GM21529 (cell line): ENCODE results near the gene OR5T3.
"Not testable (repeated sequence)": the region's sequence is repeated elsewhere in the genome, so short reads cannot be mapped to it uniquely, and the experiment has no call there.

Experiments used
- ATAC-seq: cut with Tn5 transposase; IDR thresholded peaks from one replicate; pipeline ENCODE4 v1.9.1; 2021; ENCODE audit not compliant: unreplicated experiment

OR5T3 gene

GRCh38 chr11:56251954-56252353, at the start of gene OR5T3:
OR5T3 (plus strand) TSS chr11:56252254; CDS start chr11:56252254, 0 bp downstream.
- no peak for ATAC-seq

GRCh38 chr11:56207790-56208189, 44.3 kb upstream of the OR5T3 start:
- ATAC-seq: no peak

DNA sequence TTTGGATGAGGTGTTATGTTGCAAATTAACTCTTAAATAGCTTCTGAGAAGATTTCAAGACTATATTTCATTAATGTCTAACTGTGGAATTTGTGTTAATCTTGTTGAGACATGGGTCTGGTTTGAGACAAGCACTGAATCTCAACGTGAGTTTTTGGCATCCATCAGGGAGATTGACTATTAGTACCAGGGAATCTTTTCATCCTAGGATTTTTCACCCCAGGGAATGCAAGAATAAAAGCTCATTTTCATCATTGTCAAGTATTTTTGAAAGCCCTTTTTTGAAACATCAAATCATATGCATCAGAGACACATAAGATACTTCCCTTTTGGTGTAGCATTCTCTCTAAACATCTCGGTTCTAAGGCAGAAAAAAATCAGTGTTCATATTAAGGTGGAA, 37.5 kb upstream of the OR5T3 start:
- no peak for ATAC-seq

- ATAC-seq: not testable (repeated sequence)
These were observed 32.3 kb upstream of the OR5T3 start for GRCh38 chr11:56219735-56220134.

GRCh38 chr11:56234155-56234554, 17.9 kb upstream of the OR5T3 start, which contains the start of gene OR5T2:
OR5T2 (minus strand) TSS chr11:56234255; CDS start chr11:56233062, 1,193 bp downstream.
- no peak for ATAC-seq

DNA sequence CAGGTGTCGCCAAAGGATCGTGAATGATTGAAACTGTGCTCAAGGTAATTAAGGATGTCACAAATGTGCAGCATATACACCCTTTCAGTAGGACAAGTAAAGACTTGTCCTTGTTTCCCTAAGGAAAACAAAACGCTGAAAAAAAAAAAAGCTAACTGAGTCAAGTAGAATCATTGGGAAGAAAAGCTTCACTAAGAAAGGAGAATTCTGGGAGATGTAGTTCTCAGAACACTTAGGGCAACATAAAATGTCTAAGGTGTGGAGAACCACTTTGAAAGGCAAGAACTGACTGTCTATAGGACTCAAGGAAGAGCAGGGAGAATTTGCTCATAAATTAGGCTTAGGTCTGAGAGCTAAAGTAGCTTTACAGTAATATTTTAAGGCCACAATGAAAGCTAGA, 19.0 kb downstream of the OR5T3 start:
- ATAC-seq: no peak

DNA sequence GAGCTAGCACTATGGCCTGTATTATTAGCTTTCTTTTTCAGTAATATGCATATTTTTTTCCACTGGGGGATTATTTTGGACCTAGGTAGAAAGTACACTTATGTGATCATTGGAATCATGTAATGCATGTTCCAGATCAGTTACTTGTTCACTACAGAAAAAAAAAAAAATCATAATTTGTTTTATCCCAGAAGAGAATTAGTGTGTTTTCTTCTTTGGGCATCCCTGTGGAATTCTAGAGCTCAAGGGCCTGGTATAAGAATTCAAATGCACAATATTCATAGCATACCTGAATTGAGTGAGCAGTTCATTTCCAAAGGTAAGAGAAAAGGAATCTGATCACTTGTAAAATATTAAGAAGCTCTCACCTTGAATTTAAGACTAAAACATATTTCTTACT, 21.8 kb downstream of the OR5T3 start, which contains the start of gene OR5T1:
TSS of gene OR5T1 (plus strand) at position 301 of the 400 bp plus-strand sequence. CDS start 1,485 bp downstream, outside the sequence.
- no peak for ATAC-seq

DNA sequence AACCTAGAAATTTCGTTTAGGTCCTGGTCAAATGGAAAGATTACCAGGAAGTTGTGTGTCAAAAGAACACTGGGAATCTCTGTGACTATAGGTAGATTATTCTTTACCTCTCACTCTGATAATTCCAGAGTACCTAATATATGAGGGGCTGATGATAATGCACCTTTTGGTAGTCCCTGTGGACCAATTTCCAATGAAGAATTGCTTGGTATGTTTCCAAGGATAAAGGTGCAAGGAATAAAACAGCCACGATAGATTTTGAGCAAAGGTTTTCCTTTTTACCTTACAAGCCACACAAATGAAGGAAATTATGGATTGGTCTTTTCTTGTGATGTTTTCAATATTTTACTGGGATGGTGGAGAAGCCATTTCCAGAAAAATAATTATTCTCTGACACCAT, 40.1 kb downstream of the OR5T3 start, which contains the start of gene OR8H1:
TSS of gene OR8H1 (minus strand) at position 101 of the 400 bp plus-strand sequence. CDS start 1,192 bp downstream, outside the sequence.
- ATAC-seq: no peak

DNA sequence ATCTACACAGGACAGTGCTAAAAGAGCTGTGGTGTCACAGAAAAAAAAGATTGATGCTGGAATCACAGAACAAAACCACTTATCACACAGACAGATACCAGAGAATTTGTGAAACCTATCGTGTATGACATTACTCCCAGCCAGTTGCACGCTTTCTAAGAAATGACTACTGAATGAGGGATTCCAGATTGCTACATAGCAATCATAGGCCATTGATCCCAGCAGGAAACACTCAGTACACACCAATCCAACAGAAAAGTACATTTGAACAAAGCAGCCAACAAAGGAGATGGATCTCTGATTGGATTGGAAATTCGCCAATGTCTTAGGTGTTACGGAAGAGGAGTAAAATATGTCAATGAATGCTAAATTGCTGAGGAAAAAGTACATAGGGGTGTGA, 44.8 kb downstream of the OR5T3 start:
- no peak for ATAC-seq
